Right lobe of liver (tissue), 6 donors: ENCODE results near the gene ARGLU1. TPM values are rescaled to one million over a fixed set of nuclear protein-coding genes. Genes with fewer than 3 reads are reported as not detected.

Experiments used
- ATAC-seq, 4 donors: fragments of 200-7000 bp; cut with Tn5 transposase; one replicate each; pipeline ENCODE4 v1.9.1; 2020; ENCODE audit warnings: mild to moderate bottlenecking in 4 of 4, moderate library complexity in 4 of 4
- DNase-seq, 3 donors: peaks; one replicate each; pipeline ENCODE4 v3.0.0-alpha.2; 2020
- H3K27ac ChIP-seq, 3 donors: fragments of 200-600 bp; one replicate each; pipeline ENCODE4 v1.8.0; 2022
- H3K27me3 ChIP-seq, 2 donors: fragments of 200-600 bp; one replicate each; pipeline ENCODE4 v1.8.0; 2022
- H3K36me3 ChIP-seq, 4 donors: fragments of 200-600 bp; sonication (generic) in 1 of 4; one replicate each; pipeline versions ENCODE4 v1.5.1 to v1.8.0; 2017 to 2022; ENCODE audit warnings: control low read depth in 1 of 4
- H3K4me1 ChIP-seq, 4 donors: fragments of 200-600 bp; sonication (generic) in 1 of 4; one replicate each; pipeline versions ENCODE4 v1.5.1 to v1.8.0; 2017 to 2022; ENCODE audit warnings: control low read depth in 1 of 4
- H3K4me3 ChIP-seq, 3 donors: fragments of 200-600 bp; one replicate each; pipeline ENCODE4 v1.8.0; 2022
- H3K9me3 ChIP-seq, 4 donors: fragments of 200-600 bp; sonication (generic) in 1 of 4; one replicate each; pipeline versions ENCODE4 v1.5.1 to v1.8.0; 2017 to 2022; ENCODE audit warnings: control low read depth in 1 of 4
- CTCF ChIP-seq, 4 donors: fragments of 200-600 bp in 3 of 4; fragments of 450-650 bp in 1 of 4; IDR thresholded peaks; one replicate each; pipeline versions ENCODE4 v1.5.1 to v1.8.0; 2016 to 2022; ENCODE audit warnings: antibody characterized with exemption in 4 of 4, mild to moderate bottlenecking in 2 of 4
- POLR2A ChIP-seq: fragments of 450-650 bp; IDR thresholded peaks from one replicate; pipeline ENCODE4 v1.6.1; 2017; ENCODE audit warnings: antibody characterized with exemption, mild to moderate bottlenecking
- WGBS: methylation state at CpG from one replicate; pipeline ENCODE4 v1.1.6; 2018; ENCODE audit warnings: low coverage, low lambda C conversion rate; ENCODE audit not compliant: insufficient coverage; ENCODE audit errors: missing lambda C conversion rate; 5-methylcytosine and 5-hydroxymethylcytosine counted together
- intact Hi-C, 2 donors: fragments of 100-400 bp; cut with DNase I; formaldehyde crosslinking; loops; one replicate each; pipeline versions ENCODE4 v1.11.2 to v1.14.1; 2022
- total RNA-seq, 6 experiments: library from RNA; depleted of rRNA in 2 of 6; stranded (reverse); fragments of >200 nt in 2 of 6; fragmentation: NEBNext Ultra II Directional in 3 of 6; extraction: Animal tissue kit (Norgen Biotek cat#: 25700) in 3 of 6; gene quantifications; one replicate each; pipeline versions ENCODE4 v1.1.0 to v1.2.4, GENCODE V29; 2016 to 2023
- donor health status: DM: no; HTN: yes; CAD: no.
- donor health status: DM: no; HTN: no; CAD: no.
- donor health status: DM: no; HTN: no; CAD: no.
- donor health status: DM: no; HTN: yes; CAD: no.
- donor health status: DM: no; HTN: yes; CAD: no.

ARGLU1 gene
- total RNA-seq, 6 experiments from 2014 or later, result 19.9 to 35.6 (median 32.0) TPM

GRCh38 chr13:106612688-106613087, 44.8 kb upstream of the ARGLU1 start:
- ATAC-seq (peak; percentile 68 to 86 (median 76)), DNase-seq (peak; percentile 66 to 72 (median 71))
- Histone ChIP-seq H3K36me3 (no peaks in the 10 kb centered on the region), H3K4me3 (no peak overlapping the region), H3K27me3 (no peaks in the 10 kb centered on the region), H3K4me1 (peaks cover 0 to 6% (median 0%) of the 10 kb centered on the region in 4 donors), H3K27ac (no peak overlapping the region), H3K9me3 (no peaks in the 10 kb centered on the region)
- intact Hi-C loops, result no loop called here
- no peak for TF ChIP-seq POLR2A
- no peak for TF ChIP-seq CTCF (IDR thresholded peaks at IDR 0.05)
- WGBS, result 0% methylated on average over 1 of the region's 1 CpG

GRCh38 chr13:106610486-106610885, 42.5 kb upstream of the ARGLU1 start:
- Histone ChIP-seq H3K27me3 (no peaks in the 10 kb centered on the region), H3K4me1 (peaks cover 0 to 6% (median 0%) of the 10 kb centered on the region in 4 donors), H3K4me3 (no peak overlapping the region), H3K9me3 (no peaks in the 10 kb centered on the region), H3K27ac (no peak overlapping the region), H3K36me3 (no peaks in the 10 kb centered on the region)
- TF ChIP-seq POLR2A (no peak), CTCF (IDR thresholded peaks at IDR 0.05) (no peak)
- intact Hi-C loops, result no loop called here
- WGBS, result 8% methylated on average over 1 of the region's 1 CpG
- ATAC-seq (no peak), DNase-seq (no peak)

- Histone ChIP-seq H3K27me3 (no peaks in the 10 kb centered on the region), H3K27ac (no peak overlapping the region), H3K36me3 (no peaks in the 10 kb centered on the region), H3K9me3 (no peaks in the 10 kb centered on the region), H3K4me1 (peaks cover 0 to 6% (median 0%) of the 10 kb centered on the region in 4 donors), H3K4me3 (no peak overlapping the region)
- DNase-seq (no peak), ATAC-seq (no peak)
- 53% methylated on average over 5 of the region's 5 CpGs for WGBS
- intact Hi-C loops, result no loop called here
- TF ChIP-seq POLR2A (no peak), CTCF (IDR thresholded peaks at IDR 0.05) (no peak)
These were observed 41.2 kb upstream of the ARGLU1 start for GRCh38 chr13:106609116-106609515.

GRCh38 chr13:106603546-106603945, 35.6 kb upstream of the ARGLU1 start:
- H3K27ac ChIP-seq, result no peak overlapping the region
- TF ChIP-seq CTCF (IDR thresholded peaks at IDR 0.05) (no peak), POLR2A (no peak)
- H3K36me3 ChIP-seq, result no peaks in the 10 kb centered on the region
- ATAC-seq (no peak), DNase-seq (no peak)
- 38% methylated on average over 7 of the region's 7 CpGs for WGBS
- intact Hi-C loops, result no loop called here
- H3K4me3 ChIP-seq, result no peak overlapping the region
- H3K27me3 ChIP-seq, result no peaks in the 10 kb centered on the region
- H3K4me1 ChIP-seq, result no peaks in the 10 kb centered on the region
- no peaks in the 10 kb centered on the region for H3K9me3 ChIP-seq

- no peaks in the 10 kb centered on the region for H3K27me3 ChIP-seq
- no peaks in the 10 kb centered on the region for H3K36me3 ChIP-seq
- no peaks in the 10 kb centered on the region for H3K9me3 ChIP-seq
- H3K4me1 ChIP-seq, result no peaks in the 10 kb centered on the region
- no peak for DNase-seq
- H3K27ac ChIP-seq, result no peak overlapping the region
- H3K4me3 ChIP-seq, result no peak overlapping the region
- ATAC-seq, result peak; percentile 61 to 91 (median 73)
- intact Hi-C loops, result no loop called here
- TF ChIP-seq CTCF (IDR thresholded peaks at IDR 0.05) (no peak), POLR2A (no peak)
- 10% methylated on average over 3 of the region's 3 CpGs for WGBS
These were observed 34.2 kb upstream of the ARGLU1 start for GRCh38 chr13:106602178-106602577.
